ENCODE data around the gene PTOV1.
"Not testable (repeated sequence)": the region's sequence is repeated elsewhere in the genome, so short reads cannot be mapped to it uniquely, and the experiment has no call there.

The PTOV1 gene

GRCh38 chr19:49818649-49819370 lies 32.1 kb upstream of the PTOV1 start:
- no peak for DNase-seq

- DNase-seq: not testable (repeated sequence)
Observed at GRCh38 chr19:49819452-49820115, 31.4 kb upstream of the PTOV1 start.

- DNase-seq: no peak
Observed at GRCh38 chr19:49820125-49820524, 30.8 kb upstream of the PTOV1 start.

GRCh38 chr19:49823472-49823871 lies 27.5 kb upstream of the PTOV1 start:
- DNase-seq: no peak

GRCh38 chr19:49824662-49825061 lies 26.3 kb upstream of the PTOV1 start:
- no peak for DNase-seq

GRCh38 chr19:49827034-49827433 lies 23.9 kb upstream of the PTOV1 start:
- DNase-seq: no peak

- no peak for DNase-seq
Observed at GRCh38 chr19:49829200-49829599, 21.8 kb upstream of the PTOV1 start.

GRCh38 chr19:49829721-49830120 lies 21.2 kb upstream of the PTOV1 start:
- no peak for DNase-seq

GRCh38 chr19:49830766-49831165 lies 20.2 kb upstream of the PTOV1 start:
- DNase-seq: no peak

- no peak for DNase-seq
Observed at GRCh38 chr19:49831592-49831991, 19.4 kb upstream of the PTOV1 start.

GRCh38 chr19:49832556-49832955 lies 18.4 kb upstream of the PTOV1 start:
- DNase-seq: no peak

- DNase-seq: no peak
Observed at GRCh38 chr19:49833599-49833998, 17.4 kb upstream of the PTOV1 start.

GRCh38 chr19:49835562-49835961 lies 15.4 kb upstream of the PTOV1 start:
- DNase-seq: no peak

- no peak for DNase-seq
Observed at GRCh38 chr19:49836176-49837008, 14.6 kb upstream of the PTOV1 start.

GRCh38 chr19:49837009-49837310 lies 14.0 kb upstream of the PTOV1 start:
- no peak for DNase-seq

GRCh38 chr19:49837425-49837824 lies 13.5 kb upstream of the PTOV1 start:
- DNase-seq: no peak

- DNase-seq: no peak
Observed at GRCh38 chr19:49838885-49839588, 11.9 kb upstream of the PTOV1 start.

- no peak for DNase-seq
Observed at GRCh38 chr19:49839713-49840112, 11.2 kb upstream of the PTOV1 start.

- no peak for DNase-seq
Observed at GRCh38 chr19:49840321-49840720, 10.6 kb upstream of the PTOV1 start.

GRCh38 chr19:49840736-49841249 lies 10.2 kb upstream of the PTOV1 start:
- DNase-seq: no peak

- DNase-seq: no peak
Observed at GRCh38 chr19:49843265-49843664, 7.7 kb upstream of the PTOV1 start.

- no peak for DNase-seq
Observed at GRCh38 chr19:49844138-49845095, 6.5 kb upstream of the PTOV1 start.

Measured in stimulated activated CD4-positive, alpha-beta T cell treated with anti-CD3 and anti-CD28 coated beads, Interleukin-12 subunit alpha, Interleukin-12 subunit beta, amount 100 ng/mL, for 4 hours (primary cell).